ENCODE results near the gene HELQ.
A peak's percentile ranks its signal among the peaks of the same experiment; 100 is the strongest.
"Not testable (repeated sequence)": the region's sequence is repeated elsewhere in the genome, so short reads cannot be mapped to it uniquely, and the experiment has no call there.

Gene HELQ

DNA sequence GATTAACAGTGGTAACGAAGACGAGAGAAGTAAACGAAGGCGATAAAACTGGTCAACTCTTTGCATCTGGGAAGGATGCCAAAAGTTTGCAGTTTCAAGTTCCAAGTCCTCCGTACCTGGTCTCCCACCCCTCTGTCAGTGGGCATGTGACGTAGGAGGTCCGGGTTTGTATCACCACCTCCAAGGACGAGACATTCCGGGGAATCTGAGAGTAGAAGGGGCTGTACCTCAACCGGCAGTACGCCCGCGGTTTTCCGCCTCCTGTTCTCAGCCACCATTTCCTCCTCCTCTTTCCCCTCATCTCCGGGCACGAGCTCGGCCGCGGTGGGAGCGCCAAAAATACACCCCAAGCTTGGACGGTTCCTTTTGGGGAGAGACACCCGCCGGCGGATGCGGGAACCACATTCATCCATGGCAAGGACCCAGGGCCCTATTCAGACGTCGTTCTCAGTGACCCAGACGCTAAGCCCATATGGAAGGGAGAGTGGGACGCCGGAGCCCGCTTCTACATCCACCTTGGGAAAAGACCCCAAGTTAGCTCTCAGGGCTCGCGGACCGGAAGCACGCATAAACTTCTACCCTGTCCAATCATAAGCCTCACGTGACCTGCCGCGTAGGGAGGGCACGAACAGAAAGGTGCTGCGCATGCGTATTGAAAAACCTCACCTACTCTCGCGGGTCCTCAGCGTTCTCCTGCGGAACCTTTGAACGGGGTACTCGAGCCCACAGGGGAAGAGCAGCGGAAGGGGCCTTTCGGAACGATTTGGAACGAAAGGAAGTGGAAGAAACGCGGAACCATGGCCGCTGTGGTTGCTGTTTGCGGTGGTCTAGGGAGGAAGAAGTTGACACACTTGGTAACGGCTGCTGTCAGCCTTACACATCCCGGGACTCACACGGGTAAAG is at the start of gene HELQ, which contains the start of gene MRPS18C:
Gene HELQ (minus strand): TSS at position 543 of the 903 bp plus-strand sequence. CDS start 130 bp downstream, at position 413.
Gene MRPS18C (plus strand): TSS at position 778 of the 903 bp plus-strand sequence. CDS start 20 bp downstream, at position 798.
- H3K4me3 ChIP-seq (ENCODE audit: low read depth, low read length), result peak within 1 kb of the TSS; percentile 99
- TF ChIP-seq, protein P1, sequence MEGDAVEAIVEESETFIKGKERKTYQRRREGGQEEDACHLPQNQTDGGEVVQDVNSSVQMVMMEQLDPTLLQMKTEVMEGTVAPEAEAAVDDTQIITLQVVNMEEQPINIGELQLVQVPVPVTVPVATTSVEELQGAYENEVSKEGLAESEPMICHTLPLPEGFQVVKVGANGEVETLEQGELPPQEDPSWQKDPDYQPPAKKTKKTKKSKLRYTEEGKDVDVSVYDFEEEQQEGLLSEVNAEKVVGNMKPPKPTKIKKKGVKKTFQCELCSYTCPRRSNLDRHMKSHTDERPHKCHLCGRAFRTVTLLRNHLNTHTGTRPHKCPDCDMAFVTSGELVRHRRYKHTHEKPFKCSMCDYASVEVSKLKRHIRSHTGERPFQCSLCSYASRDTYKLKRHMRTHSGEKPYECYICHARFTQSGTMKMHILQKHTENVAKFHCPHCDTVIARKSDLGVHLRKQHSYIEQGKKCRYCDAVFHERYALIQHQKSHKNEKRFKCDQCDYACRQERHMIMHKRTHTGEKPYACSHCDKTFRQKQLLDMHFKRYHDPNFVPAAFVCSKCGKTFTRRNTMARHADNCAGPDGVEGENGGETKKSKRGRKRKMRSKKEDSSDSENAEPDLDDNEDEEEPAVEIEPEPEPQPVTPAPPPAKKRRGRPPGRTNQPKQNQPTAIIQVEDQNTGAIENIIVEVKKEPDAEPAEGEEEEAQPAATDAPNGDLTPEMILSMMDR (IDR thresholded peaks at IDR 0.05; ENCODE audit: low read depth, low read length), result 0 out of 2 replicates have a peak, but pooled peaks have one; percentile 6

DNA sequence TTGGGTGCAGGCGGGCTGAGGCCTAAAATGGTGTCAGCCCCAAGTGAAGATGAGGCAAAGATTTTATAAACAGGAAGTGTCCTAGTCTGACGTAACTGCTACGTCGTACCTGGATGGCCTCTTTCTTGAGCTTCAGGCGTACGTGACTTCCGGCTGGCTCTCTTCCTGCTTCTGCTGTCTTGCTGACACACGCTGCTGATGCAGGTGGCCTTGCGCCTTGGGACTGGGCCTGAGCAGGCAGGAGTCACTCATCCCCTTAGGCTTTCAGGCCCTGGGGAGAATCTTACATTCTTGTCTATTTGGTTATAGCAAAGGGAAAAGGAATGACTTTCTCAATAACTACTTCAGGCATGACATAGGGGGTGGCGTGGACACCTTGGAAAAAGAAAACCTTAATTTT is 49.4 kb upstream of the HELQ start:
- no peak overlapping the region for H3K4me3 ChIP-seq (ENCODE audit: low read depth, low read length)
- TF ChIP-seq, protein P1 (IDR thresholded peaks at IDR 0.05; ENCODE audit: low read depth, low read length), result no peak

- H3K4me3 ChIP-seq (ENCODE audit: low read depth, low read length), result no peak overlapping the region
- TF ChIP-seq, protein P1 (IDR thresholded peaks at IDR 0.05; ENCODE audit: low read depth, low read length), result no peak
Observed at GRCh38 chr4:83504503-83504902, 48.9 kb upstream of the HELQ start.

DNA sequence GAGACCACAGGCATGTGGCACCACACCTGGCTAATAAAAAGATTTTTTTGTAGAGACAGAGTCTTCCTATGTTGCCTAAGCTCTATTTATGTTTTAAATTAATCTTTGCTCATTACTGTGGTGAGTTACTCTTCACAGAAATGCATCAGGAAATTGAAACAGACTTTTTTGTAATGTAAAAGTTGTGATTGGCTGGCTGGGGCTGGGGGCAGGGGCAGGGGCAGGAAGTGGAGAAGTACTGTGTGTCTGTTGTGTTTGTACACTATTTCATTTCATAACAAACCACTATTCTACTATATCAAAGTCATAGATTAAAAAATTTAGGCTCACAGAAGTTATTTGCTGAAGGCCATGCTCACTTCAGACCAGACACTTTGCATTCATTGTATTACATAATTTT is 48.4 kb upstream of the HELQ start:
- no peak overlapping the region for H3K4me3 ChIP-seq (ENCODE audit: low read depth, low read length)
- TF ChIP-seq, protein P1 (IDR thresholded peaks at IDR 0.05; ENCODE audit: low read depth, low read length), result no peak

- H3K4me3 ChIP-seq (ENCODE audit: low read depth, low read length), result not testable (repeated sequence)
Observed at GRCh38 chr4:83501671-83502070, 46.0 kb upstream of the HELQ start.

DNA sequence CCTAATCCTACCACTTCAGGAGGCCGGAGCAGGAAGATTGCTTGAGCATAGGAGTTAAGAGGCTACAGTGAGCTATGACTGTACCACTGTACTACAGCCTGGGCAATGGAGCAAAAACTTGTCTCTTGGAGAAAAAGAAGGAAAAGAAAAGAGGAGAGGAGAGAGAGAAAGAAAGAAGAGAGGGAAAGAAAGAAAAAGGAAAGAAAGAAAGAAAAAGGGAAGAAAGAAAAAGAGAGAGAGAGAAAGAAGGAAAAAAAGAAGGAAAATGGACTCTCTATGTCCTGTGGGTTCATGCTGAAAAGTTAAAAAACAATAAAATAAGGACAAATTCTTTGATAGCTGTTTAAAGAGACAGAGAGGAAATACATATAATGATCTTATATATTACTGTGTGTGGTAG is 42.6 kb upstream of the HELQ start:
- TF ChIP-seq, protein P1 (IDR thresholded peaks at IDR 0.05; ENCODE audit: low read depth, low read length), result no peak

GRCh38 chr4:83496085-83496917 is 40.7 kb upstream of the HELQ start:
- not testable (repeated sequence) for H3K4me3 ChIP-seq (ENCODE audit: low read depth, low read length)

More for the DNA sequence above, 42.6 kb upstream of the HELQ start:
- H3K4me3 ChIP-seq (ENCODE audit: low read depth, low read length), result no peak overlapping the region

Measured in WI38 (cell line).